ENCODE results near the gene NRF1. TPM values are rescaled to one million over a fixed set of nuclear protein-coding genes. Genes with fewer than 3 reads are reported as not detected.

Gene NRF1
- total RNA-seq, 1 experiment from 2014 or later: 23.2 TPM

GRCh38 chr7:129784783-129785684 lies 173.5 kb downstream of the NRF1 start:
- H3K4me2 ChIP-seq: no peak overlapping the region
- H3K36me3 ChIP-seq (ENCODE audit: low read depth): no peaks in the 10 kb centered on the region
- no peak overlapping the region for H3K27ac ChIP-seq
- POLR2A ChIA-PET (ENCODE audit: unreplicated experiment): no interaction called here
- CTCF ChIA-PET: no interaction called here
- no peak overlapping the region for H2AFZ ChIP-seq
- peaks cover 6% of the 10 kb centered on the region; the same call in 1 of the 2 replicates for H3F3A ChIP-seq (ENCODE audit: insufficient read depth, low read depth)
- no peak for TF ChIP-seq CTCF (conservative IDR thresholded peaks at IDR 0.05)
- no peak for TF ChIP-seq EZH2 (IDR thresholded peaks at IDR 0.05; ENCODE audit: low read depth)
- no peaks in the 10 kb centered on the region for H3K27me3 ChIP-seq (ENCODE audit: insufficient read depth, low read depth)
- BruUV-seq (replicated peaks): no TSS peak
- H3K4me3 ChIP-seq: no peak overlapping the region
- no peaks in the 10 kb centered on the region for H3K9me2 ChIP-seq (ENCODE audit: insufficient read depth)
- H3K9me3 ChIP-seq (ENCODE audit: insufficient read depth, low read depth): no peaks in the 10 kb centered on the region
- DNase-seq: peak in 1 of 2 experiments; percentile 12
- H3K79me2 ChIP-seq (ENCODE audit: low read depth): no peaks in the 10 kb centered on the region
- intact Hi-C loops (cut with micrococcal nuclease; ENCODE audit: unreplicated experiment): loop anchor here (5.0 kb wide), 1 partner anchor 162 kb away; no protein-coding TSS in a partner anchor
- no peaks in the 10 kb centered on the region for H4K20me1 ChIP-seq (ENCODE audit: insufficient read depth)
- H3K4me1 ChIP-seq (replicated peaks; ENCODE audit: insufficient read depth): peaks cover 9% of the 10 kb centered on the region

GRCh38 chr7:129785685-129786514 lies 174.4 kb downstream of the NRF1 start:
- no peak overlapping the region for H3K4me3 ChIP-seq
- peaks cover 6% of the 10 kb centered on the region; the same call in 1 of the 2 replicates for H3F3A ChIP-seq (ENCODE audit: insufficient read depth, low read depth)
- H3K4me2 ChIP-seq: no peak overlapping the region
- BruUV-seq (replicated peaks): no TSS peak
- CTCF ChIA-PET: no interaction called here
- H3K79me2 ChIP-seq (ENCODE audit: low read depth): no peaks in the 10 kb centered on the region
- no peaks in the 10 kb centered on the region for H3K27me3 ChIP-seq (ENCODE audit: insufficient read depth, low read depth)
- POLR2A ChIA-PET (ENCODE audit: unreplicated experiment): no interaction called here
- no peak overlapping the region for H3K27ac ChIP-seq
- H2AFZ ChIP-seq: no peak overlapping the region
- no peaks in the 10 kb centered on the region for H3K9me2 ChIP-seq (ENCODE audit: insufficient read depth)
- no peak for TF ChIP-seq CTCF (conservative IDR thresholded peaks at IDR 0.05)
- no peak for TF ChIP-seq EZH2 (IDR thresholded peaks at IDR 0.05; ENCODE audit: low read depth)
- no peaks in the 10 kb centered on the region for H4K20me1 ChIP-seq (ENCODE audit: insufficient read depth)
- peaks cover 9% of the 10 kb centered on the region for H3K4me1 ChIP-seq (replicated peaks; ENCODE audit: insufficient read depth)
- DNase-seq: peak in 1 of 2 experiments; percentile 13
- H3K36me3 ChIP-seq (ENCODE audit: low read depth): no peaks in the 10 kb centered on the region
- H3K9me3 ChIP-seq (ENCODE audit: insufficient read depth, low read depth): no peaks in the 10 kb centered on the region
- intact Hi-C loops (cut with micrococcal nuclease; ENCODE audit: unreplicated experiment): no loop called here

- H3K9me3 ChIP-seq (ENCODE audit: insufficient read depth, low read depth): no peaks in the 10 kb centered on the region
- no peaks in the 10 kb centered on the region for H3K4me1 ChIP-seq (replicated peaks; ENCODE audit: insufficient read depth)
- H3K9me2 ChIP-seq (ENCODE audit: insufficient read depth): no peaks in the 10 kb centered on the region
- POLR2A ChIA-PET (ENCODE audit: unreplicated experiment): no interaction called here
- no peak overlapping the region for H3K4me3 ChIP-seq
- CTCF ChIA-PET: no interaction called here
- no peak for DNase-seq
- TF ChIP-seq CTCF (conservative IDR thresholded peaks at IDR 0.05): no peak
- TF ChIP-seq EZH2 (IDR thresholded peaks at IDR 0.05; ENCODE audit: low read depth): no peak
- H3K27ac ChIP-seq: no peak overlapping the region
- no peaks in the 10 kb centered on the region for H3K36me3 ChIP-seq (ENCODE audit: low read depth)
- no peak overlapping the region for H3K4me2 ChIP-seq
- H3F3A ChIP-seq (ENCODE audit: insufficient read depth, low read depth): peaks cover 6% of the 10 kb centered on the region; the same call in 1 of the 2 replicates
- H4K20me1 ChIP-seq (ENCODE audit: insufficient read depth): no peaks in the 10 kb centered on the region
- intact Hi-C loops (cut with micrococcal nuclease; ENCODE audit: unreplicated experiment): no loop called here
- no peaks in the 10 kb centered on the region for H3K27me3 ChIP-seq (ENCODE audit: insufficient read depth, low read depth)
- H2AFZ ChIP-seq: no peak overlapping the region
- BruUV-seq (replicated peaks): no TSS peak
- no peaks in the 10 kb centered on the region for H3K79me2 ChIP-seq (ENCODE audit: low read depth)
Measured at GRCh38 chr7:129786825-129787563, 175.5 kb downstream of the NRF1 start.

Measured in PC-9 (cell line).